Brain microvascular endothelial cell (primary cell): ENCODE data around the gene MAP3K5.

Source experiments
- DNase-seq: peaks from one replicate; pipeline ENCODE4 v3.0.0-alpha.2; 2020
- H3K27ac ChIP-seq: fragments of 250-450 bp; sonication (Bioruptor Pico); 2 replicates; pipeline ENCODE4 v1.5.1; 2020; ENCODE audit warnings: mild to moderate bottlenecking, moderate library complexity
- H3K27me3 ChIP-seq: fragments of 250-450 bp; sonication (Bioruptor Pico); replicated peaks from 2 replicates; pipeline ENCODE4 v1.5.1; 2020; ENCODE audit warnings: mild to moderate bottlenecking
- H3K36me3 ChIP-seq: fragments of 250-450 bp; sonication (Bioruptor Pico); replicated peaks from 2 replicates; pipeline ENCODE4 v1.5.1; 2020; ENCODE audit warnings: mild to moderate bottlenecking
- H3K4me3 ChIP-seq: 2 replicates; pipeline ENCODE4 v1.5.1; 2011; ENCODE audit warnings: low read depth, mild to moderate bottlenecking, control low read depth, low read length, moderate library complexity
- CTCF ChIP-seq: IDR thresholded peaks from 2 replicates; pipeline ENCODE4 v1.5.1; 2011; ENCODE audit warnings: low read depth, mild to moderate bottlenecking, moderate library complexity, low read length, control low read depth, inconsistent platforms; ENCODE audit errors: missing control alignments
- in situ Hi-C: cut with HindIII; loops from 2 replicates; pipeline ENCODE4 v1.10.0; 2017; ENCODE audit warnings: low sequenced_read_pairs, low pct_ligation_motif_present

Gene MAP3K5

GRCh38 chr6:136567688-136568087, 224.6 kb downstream of the MAP3K5 start:
- TF ChIP-seq CTCF = no peak
- in situ Hi-C loops = no loop called here

GRCh38 chr6:136566851-136567250, 225.4 kb downstream of the MAP3K5 start:
- no peak overlapping the region for H3K4me3 ChIP-seq

More at GRCh38 chr6:136567688-136568087, 224.6 kb downstream of the MAP3K5 start:
- H3K27me3 ChIP-seq = no peaks in the 10 kb centered on the region
- no peak overlapping the region for H3K4me3 ChIP-seq
- H3K27ac ChIP-seq = no peak overlapping the region
- no peak for DNase-seq
- no peaks in the 10 kb centered on the region for H3K36me3 ChIP-seq

GRCh38 chr6:136566007-136566487, 226.2 kb downstream of the MAP3K5 start:
- TF ChIP-seq CTCF = no peak
- Histone ChIP-seq H3K36me3 (peaks cover 3% of the 10 kb centered on the region), H3K4me3 (no peak overlapping the region), H3K27me3 (no peaks in the 10 kb centered on the region), H3K27ac (no peak overlapping the region)
- DNase-seq = no peak
- in situ Hi-C loops = no loop called here

More at GRCh38 chr6:136566851-136567250, 225.4 kb downstream of the MAP3K5 start:
- no peak for TF ChIP-seq CTCF
- no peak for DNase-seq
- in situ Hi-C loops = no loop called here
- Histone ChIP-seq H3K36me3 (no peaks in the 10 kb centered on the region), H3K27me3 (no peaks in the 10 kb centered on the region), H3K27ac (no peak overlapping the region)

- H3K27me3 ChIP-seq = no peaks in the 10 kb centered on the region
- H3K36me3 ChIP-seq = peaks cover 3% of the 10 kb centered on the region
- no peak for TF ChIP-seq CTCF
- no peak overlapping the region for H3K27ac ChIP-seq
- in situ Hi-C loops = no loop called here
- H3K4me3 ChIP-seq = no peak overlapping the region
- no peak for DNase-seq
Measured at GRCh38 chr6:136564180-136564579, 228.1 kb downstream of the MAP3K5 start.

GRCh38 chr6:136563386-136564152, 228.7 kb downstream of the MAP3K5 start:
- no peak for DNase-seq
- Histone ChIP-seq H3K36me3 (peaks cover 3% of the 10 kb centered on the region), H3K27me3 (no peaks in the 10 kb centered on the region), H3K27ac (no peak overlapping the region), H3K4me3 (no peak overlapping the region)
- no peak for TF ChIP-seq CTCF
- in situ Hi-C loops = no loop called here
